HG03457 (cell line): ENCODE data around the gene PODN.

Experiments used
- ATAC-seq: cut with Tn5 transposase; IDR thresholded peaks from one replicate; pipeline ENCODE4 v1.9.1; 2021; ENCODE audit warnings: moderate number of reproducible peaks; ENCODE audit not compliant: unreplicated experiment

Gene PODN

GRCh38 chr1:53049574-53049967 lies 12.4 kb upstream of the PODN start:
- no peak for ATAC-seq

- ATAC-seq = no peak
Observed at GRCh38 chr1:53050310-53050709, 11.7 kb upstream of the PODN start.

GRCh38 chr1:53051676-53052075 lies 10.3 kb upstream of the PODN start:
- ATAC-seq = no peak

GRCh38 chr1:53057127-53057526 lies 4.9 kb upstream of the PODN start:
- no peak for ATAC-seq

- no peak for ATAC-seq
Observed at GRCh38 chr1:53060579-53060978, 1.4 kb upstream of the PODN start.

- no peak for ATAC-seq
Observed at GRCh38 chr1:53061123-53061858, 722 bp upstream of the PODN start.

GRCh38 chr1:53062708-53063591 lies 937 bp downstream of the PODN start:
- no peak for ATAC-seq

GRCh38 chr1:53063744-53064515 lies 1.9 kb downstream of the PODN start:
- no peak for ATAC-seq

GRCh38 chr1:53065391-53065790 lies 3.4 kb downstream of the PODN start:
- ATAC-seq = no peak

GRCh38 chr1:53066488-53066887 lies 4.5 kb downstream of the PODN start:
- ATAC-seq = no peak

- no peak for ATAC-seq
Observed at GRCh38 chr1:53066891-53067738, 5.1 kb downstream of the PODN start.

GRCh38 chr1:53067886-53068285 lies 5.9 kb downstream of the PODN start:
- no peak for ATAC-seq

GRCh38 chr1:53068314-53069099 lies 6.5 kb downstream of the PODN start:
- ATAC-seq = no peak

GRCh38 chr1:53069265-53069662 lies 7.3 kb downstream of the PODN start:
- no peak for ATAC-seq

- ATAC-seq = no peak
Observed at GRCh38 chr1:53069663-53070327, 7.8 kb downstream of the PODN start.

- no peak for ATAC-seq
Observed at GRCh38 chr1:53070621-53071020, 8.6 kb downstream of the PODN start.

- no peak for ATAC-seq
Observed at GRCh38 chr1:53071167-53071865, 9.3 kb downstream of the PODN start.

GRCh38 chr1:53071915-53072314 lies 9.9 kb downstream of the PODN start:
- no peak for ATAC-seq

GRCh38 chr1:53073287-53073686 lies 11.3 kb downstream of the PODN start:
- ATAC-seq = no peak
